ENCODE results near the gene ASCC2.

The ASCC2 gene

DNA sequence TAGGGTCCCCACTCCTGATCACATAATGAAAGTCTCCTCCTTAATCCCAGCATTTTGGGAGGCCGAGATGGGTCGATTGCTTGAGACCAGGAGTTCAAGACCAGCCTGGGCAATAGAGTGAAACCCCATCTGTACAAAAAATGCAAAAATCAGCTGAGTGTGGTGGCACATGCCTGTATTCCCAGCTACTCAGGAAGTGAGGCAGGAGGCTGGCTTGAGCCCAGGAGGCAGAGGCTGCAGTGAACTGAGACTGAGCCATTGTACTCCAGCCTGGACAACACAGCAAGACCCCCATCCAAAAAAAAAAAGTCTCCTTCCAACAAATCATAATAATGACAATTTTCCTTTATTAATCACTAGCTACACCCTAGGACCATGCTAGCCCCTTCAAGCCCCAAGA is 86.4 kb downstream of the ASCC2 start:
- no peak for DNase-seq

DNA sequence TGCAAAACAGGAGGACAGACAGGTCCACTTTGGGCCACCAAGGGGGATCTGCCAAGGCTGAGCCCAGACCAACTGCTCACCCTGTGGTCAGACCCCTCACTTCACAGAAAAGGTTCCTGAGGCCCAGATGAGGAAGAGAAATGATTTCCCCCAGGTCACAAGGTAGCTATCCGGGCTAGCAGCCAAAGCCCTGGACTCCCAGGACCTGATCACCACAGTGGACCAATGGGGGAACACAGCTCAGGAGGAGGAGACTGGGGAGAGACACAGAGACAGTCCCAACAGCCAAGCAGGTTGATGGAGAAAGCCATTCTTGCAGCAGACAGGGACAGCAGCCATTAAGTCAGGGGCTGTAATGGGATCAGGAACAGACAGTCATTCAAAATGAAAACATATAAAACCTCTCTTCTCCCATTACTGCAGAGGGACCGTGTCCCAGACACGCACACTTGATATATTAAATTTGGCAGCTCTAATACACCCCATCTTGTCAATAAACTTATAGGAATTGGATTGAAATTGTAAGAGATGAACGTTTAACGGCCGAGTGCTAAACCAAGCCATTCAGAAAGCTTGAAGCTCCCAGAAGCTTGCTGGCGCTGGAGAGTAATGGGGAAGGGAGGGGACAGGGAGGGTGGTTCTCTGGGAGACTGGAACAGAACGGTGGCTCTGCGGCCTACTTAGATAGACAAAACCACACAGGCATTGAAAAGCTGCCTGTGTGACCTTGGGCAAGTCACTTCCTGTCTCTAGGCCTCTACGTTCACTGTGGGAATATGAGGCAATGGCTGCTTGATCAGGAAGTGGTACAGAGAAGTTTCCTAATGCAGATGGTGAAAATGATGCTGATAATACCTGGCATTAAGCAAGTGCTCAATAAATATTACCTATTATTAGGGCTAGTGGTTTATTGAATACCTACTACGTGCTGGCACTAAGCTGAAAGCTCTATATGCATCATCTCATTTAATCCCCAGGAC is 87.2 kb downstream of the ASCC2 start:
- no peak for DNase-seq

- DNase-seq, result no peak
Observed at GRCh38 chr22:29750029-29750428, 88.0 kb downstream of the ASCC2 start.

DNA sequence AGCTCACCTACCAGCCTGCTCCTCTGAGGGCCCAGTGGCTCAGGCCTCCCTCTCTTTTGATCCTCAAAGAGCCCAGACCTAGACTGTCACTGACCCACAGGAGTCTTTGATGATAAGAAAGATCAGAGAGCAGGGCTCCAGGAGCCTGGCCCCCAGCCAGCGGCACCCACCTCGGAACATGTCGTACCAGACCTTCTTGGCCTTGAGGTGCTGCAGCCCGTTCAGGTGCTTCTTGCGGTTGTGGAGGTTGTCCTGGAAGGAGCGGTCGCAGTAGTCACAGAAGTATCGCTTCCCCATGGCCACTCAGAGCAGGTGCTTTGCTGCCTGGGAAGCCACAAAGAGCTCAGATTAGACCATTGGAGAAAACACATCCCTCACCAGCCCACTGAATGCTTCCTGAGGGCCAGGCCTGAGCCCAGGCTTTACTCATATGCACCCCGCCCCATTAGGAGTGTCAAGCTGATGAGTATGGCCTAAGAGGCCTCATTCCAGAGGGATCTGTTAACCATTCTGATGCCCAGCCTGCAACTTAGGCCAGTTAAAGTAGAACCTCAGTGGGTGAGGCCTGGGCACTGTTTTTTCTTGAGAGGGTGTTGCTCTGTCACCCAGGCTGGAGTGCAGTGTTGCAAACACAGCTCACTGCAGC is 89.7 kb downstream of the ASCC2 start:
- DNase-seq, result no peak

DNA sequence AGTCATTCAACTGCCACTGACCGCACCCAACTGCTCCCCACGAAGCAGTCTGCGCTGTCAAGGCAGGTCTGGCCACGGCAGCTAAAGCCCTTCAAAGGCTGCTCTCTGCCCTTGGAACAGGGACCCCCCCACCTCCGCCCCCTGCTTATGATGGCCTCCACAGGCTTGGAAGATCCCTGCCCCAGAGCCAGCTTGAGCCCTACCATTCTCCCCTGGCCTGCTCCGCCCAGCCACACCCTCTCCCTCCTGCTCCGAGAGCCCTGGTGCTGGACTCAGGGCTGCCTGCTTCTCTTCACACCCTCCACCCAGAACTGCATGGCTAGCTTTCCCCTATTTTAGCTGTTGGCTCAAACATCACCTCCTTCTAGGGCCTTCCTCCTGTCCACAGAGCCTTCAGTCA is 90.2 kb downstream of the ASCC2 start:
- no peak for DNase-seq

DNA sequence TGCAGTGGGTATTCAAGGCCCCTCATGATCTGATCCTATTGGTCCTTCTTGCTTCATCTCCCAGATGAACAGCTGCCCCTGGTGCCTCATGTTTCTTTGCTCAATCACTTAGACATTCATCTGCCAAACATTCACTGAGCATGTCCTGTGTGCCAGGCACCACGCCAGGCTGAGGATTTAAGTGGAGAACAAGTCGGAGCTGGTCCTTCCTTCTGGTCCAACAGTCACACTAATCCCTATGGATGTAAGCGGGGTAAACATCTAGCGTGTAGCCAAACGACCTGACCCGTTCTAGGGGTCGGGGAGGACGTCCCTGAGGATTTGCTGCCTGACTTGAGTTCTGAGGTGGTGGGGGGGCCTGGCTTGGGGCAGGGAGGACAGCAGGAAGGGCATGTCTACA is 93.2 kb downstream of the ASCC2 start:
- peak; percentile 97 for DNase-seq

GRCh38 chr22:29742326-29742725 is 95.7 kb downstream of the ASCC2 start:
- no peak for DNase-seq

DNA sequence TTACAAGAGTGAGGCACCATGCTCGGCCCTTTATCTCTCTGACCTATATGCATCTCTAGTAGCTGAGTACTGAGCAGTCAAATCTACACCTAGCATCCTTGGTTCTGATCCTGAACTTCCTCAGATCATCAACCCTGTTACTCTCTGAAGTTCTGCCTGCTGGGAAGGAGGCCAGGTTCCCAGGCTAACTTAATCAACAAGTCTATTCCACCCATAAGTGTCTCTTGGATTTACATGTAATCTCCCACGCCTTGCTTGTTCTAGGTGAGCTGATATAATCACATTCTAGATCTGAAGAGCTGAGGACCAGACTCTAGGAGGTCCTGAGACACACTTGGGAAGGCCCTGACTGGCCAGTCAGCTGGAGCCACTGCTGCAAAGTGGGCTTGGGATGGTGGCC is 96.1 kb downstream of the ASCC2 start:
- DNase-seq, result no peak

DNA sequence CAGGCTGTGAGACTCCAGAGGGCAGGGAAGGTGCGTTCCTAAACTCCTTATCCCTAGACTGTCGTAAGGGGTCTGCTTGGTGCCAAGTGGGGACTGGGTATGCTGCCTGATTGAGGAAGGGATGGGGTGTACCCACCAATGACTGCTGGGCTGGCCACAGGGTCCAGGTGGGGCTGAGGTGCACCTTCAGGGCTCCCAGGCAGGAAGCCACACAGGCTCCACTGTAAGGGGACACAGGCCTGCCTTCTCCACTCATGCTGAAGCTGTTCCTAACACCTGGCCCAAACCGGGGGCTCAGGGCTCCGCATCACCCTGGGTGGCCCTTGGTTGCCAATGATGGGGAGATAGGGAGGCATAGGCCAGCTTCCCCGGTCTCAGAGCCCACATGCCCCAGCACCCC is 97.9 kb downstream of the ASCC2 start:
- no peak for DNase-seq

GRCh38 chr22:29739346-29739875 is 98.7 kb downstream of the ASCC2 start:
- DNase-seq, result no peak
